ENCODE results near the gene CLEC12A. TPM values are rescaled to one million over a fixed set of nuclear protein-coding genes. Genes with fewer than 3 reads are reported as not detected.
"Not testable (repeated sequence)": the region's sequence is repeated elsewhere in the genome, so short reads cannot be mapped to it uniquely, and the experiment has no call there.

CLEC12A gene
- total RNA-seq, 1 experiment from 2014 or later, result not detected

GRCh38 chr12:9961901-9962300, 9.3 kb upstream of the CLEC12A start:
- no peaks in the 10 kb centered on the region; the same call in 1 of the 2 replicates for H3K4me1 ChIP-seq
- H3K27me3 Mint-ChIP-seq (ENCODE audit: insufficient read depth, unreplicated experiment), result peaks cover 2% of the 10 kb centered on the region
- POLR2A ChIA-PET, result no interaction called here

GRCh38 chr12:9969673-9970072, 1.5 kb upstream of the CLEC12A start:
- TF ChIP-seq CTCF (IDR thresholded peaks at IDR 0.05; ENCODE audit: insufficient read depth in 1 of 2, low read depth in 1 of 2, low read length in 1 of 2, severe bottlenecking in 1 of 2, unreplicated experiment in 1 of 2), result no peak
- Mint-ChIP-seq H3K4me1 (ENCODE audit: low read depth, unreplicated experiment) (no peaks in the 10 kb centered on the region), H3K4me3 (ENCODE audit: unreplicated experiment) (no peak overlapping the region), H3K27ac (ENCODE audit: unreplicated experiment) (no peak overlapping the region), H3K27me3 (ENCODE audit: insufficient read depth, unreplicated experiment) (peaks cover 23% of the 10 kb centered on the region), H3K9me3 (ENCODE audit: unreplicated experiment) (peaks cover 2% of the 10 kb centered on the region), H3K36me3 (ENCODE audit: insufficient read depth, unreplicated experiment) (no peaks in the 10 kb centered on the region)
- Histone ChIP-seq H3K4me1 (no peaks in the 10 kb centered on the region), H3K9me3 (no peaks in the 10 kb centered on the region), H3K4me3 (ENCODE audit: low read depth, low read length) (no peak overlapping the region), H3K27me3 (replicated peaks; ENCODE audit: control insufficient read depth, insufficient read depth, low read length) (no peaks in the 10 kb centered on the region), H3K36me3 (ENCODE audit: control insufficient read depth, insufficient read depth, low read length) (no peaks in the 10 kb centered on the region)
- ChIA-PET POLR2A (no interaction called here), CTCF (no interaction called here)
- intact Hi-C loops (cut with micrococcal nuclease; ENCODE audit: unreplicated experiment), result no loop called here
- no TSS peak for BruUV-seq (replicated peaks)
- no peak for DNase-seq

More at GRCh38 chr12:9961901-9962300, 9.3 kb upstream of the CLEC12A start:
- no peak for DNase-seq
- H3K4me3 Mint-ChIP-seq (ENCODE audit: unreplicated experiment), result no peak overlapping the region
- H3K27ac Mint-ChIP-seq (ENCODE audit: unreplicated experiment), result no peak overlapping the region
- no peaks in the 10 kb centered on the region for H3K36me3 ChIP-seq (ENCODE audit: control insufficient read depth, insufficient read depth, low read length)
- H3K27me3 ChIP-seq (replicated peaks; ENCODE audit: control insufficient read depth, insufficient read depth, low read length), result no peaks in the 10 kb centered on the region
- no peaks in the 10 kb centered on the region for H3K36me3 Mint-ChIP-seq (ENCODE audit: insufficient read depth, unreplicated experiment)
- no peak overlapping the region for H3K4me3 ChIP-seq (ENCODE audit: low read depth, low read length)
- H3K9me3 ChIP-seq, result no peaks in the 10 kb centered on the region
- intact Hi-C loops (cut with micrococcal nuclease; ENCODE audit: unreplicated experiment), result no loop called here
- H3K4me1 Mint-ChIP-seq (ENCODE audit: low read depth, unreplicated experiment), result no peaks in the 10 kb centered on the region
- CTCF ChIA-PET, result no interaction called here
- TF ChIP-seq CTCF (IDR thresholded peaks at IDR 0.05; ENCODE audit: insufficient read depth in 1 of 2, low read depth in 1 of 2, low read length in 1 of 2, severe bottlenecking in 1 of 2, unreplicated experiment in 1 of 2), result no peak
- no peaks in the 10 kb centered on the region for H3K9me3 Mint-ChIP-seq (ENCODE audit: unreplicated experiment)
- BruUV-seq (replicated peaks), result no TSS peak

- POLR2A ChIA-PET, result no interaction called here
- H3K4me1 ChIP-seq, result no peaks in the 10 kb centered on the region
- H3K9me3 Mint-ChIP-seq (ENCODE audit: unreplicated experiment), result peaks cover 13% of the 10 kb centered on the region
- no peak for DNase-seq
- no peak overlapping the region for H3K4me3 Mint-ChIP-seq (ENCODE audit: unreplicated experiment)
- H3K27me3 Mint-ChIP-seq (ENCODE audit: insufficient read depth, unreplicated experiment), result peaks cover 11% of the 10 kb centered on the region
- H3K9me3 ChIP-seq, result peaks cover 12% of the 10 kb centered on the region; the same call in 1 of the 2 replicates
- H3K36me3 ChIP-seq (ENCODE audit: control insufficient read depth, insufficient read depth, low read length), result no peaks in the 10 kb centered on the region
- TF ChIP-seq CTCF (IDR thresholded peaks at IDR 0.05; ENCODE audit: insufficient read depth in 1 of 2, low read depth in 1 of 2, low read length in 1 of 2, severe bottlenecking in 1 of 2, unreplicated experiment in 1 of 2), result no peak
- H3K27ac Mint-ChIP-seq (ENCODE audit: unreplicated experiment), result no peak overlapping the region
- H3K36me3 Mint-ChIP-seq (ENCODE audit: insufficient read depth, unreplicated experiment), result no peaks in the 10 kb centered on the region
- intact Hi-C loops (cut with micrococcal nuclease; ENCODE audit: unreplicated experiment), result no loop called here
- no TSS peak for BruUV-seq (replicated peaks)
- no peaks in the 10 kb centered on the region for H3K4me1 Mint-ChIP-seq (ENCODE audit: low read depth, unreplicated experiment)
- CTCF ChIA-PET, result no interaction called here
- H3K27me3 ChIP-seq (replicated peaks; ENCODE audit: control insufficient read depth, insufficient read depth, low read length), result no peaks in the 10 kb centered on the region; the same call in 1 of the 2 replicates
- H3K4me3 ChIP-seq (ENCODE audit: low read depth, low read length), result no peak overlapping the region
These were observed 2.7 kb downstream of the CLEC12A start for GRCh38 chr12:9973949-9974348.

- H3K4me1 ChIP-seq; CTCF ChIA-PET; H3K36me3 Mint-ChIP-seq (ENCODE audit: insufficient read depth, unreplicated experiment); H3K4me3 Mint-ChIP-seq (ENCODE audit: unreplicated experiment); intact Hi-C loops (cut with micrococcal nuclease; ENCODE audit: unreplicated experiment); H3K27ac Mint-ChIP-seq (ENCODE audit: unreplicated experiment); DNase-seq; H3K27me3 ChIP-seq (replicated peaks; ENCODE audit: control insufficient read depth, insufficient read depth, low read length); BruUV-seq (replicated peaks); H3K4me1 Mint-ChIP-seq (ENCODE audit: low read depth, unreplicated experiment); H3K36me3 ChIP-seq (ENCODE audit: control insufficient read depth, insufficient read depth, low read length); H3K4me3 ChIP-seq (ENCODE audit: low read depth, low read length); POLR2A ChIA-PET: not testable (repeated sequence)
- peaks cover 12% of the 10 kb centered on the region; the same call in 1 of the 2 replicates for H3K9me3 ChIP-seq
- peaks cover 13% of the 10 kb centered on the region for H3K9me3 Mint-ChIP-seq (ENCODE audit: unreplicated experiment)
- H3K27me3 Mint-ChIP-seq (ENCODE audit: insufficient read depth, unreplicated experiment), result peaks cover 11% of the 10 kb centered on the region
These were observed 3.5 kb downstream of the CLEC12A start for GRCh38 chr12:9974731-9975130.

All from Caco-2 (cell line).